ENCODE data around the gene PSMD10.

PSMD10 gene

GRCh38 chrX:108071578-108071977 is 19.8 kb downstream of the PSMD10 start:
- DNase-seq, result no peak

DNA sequence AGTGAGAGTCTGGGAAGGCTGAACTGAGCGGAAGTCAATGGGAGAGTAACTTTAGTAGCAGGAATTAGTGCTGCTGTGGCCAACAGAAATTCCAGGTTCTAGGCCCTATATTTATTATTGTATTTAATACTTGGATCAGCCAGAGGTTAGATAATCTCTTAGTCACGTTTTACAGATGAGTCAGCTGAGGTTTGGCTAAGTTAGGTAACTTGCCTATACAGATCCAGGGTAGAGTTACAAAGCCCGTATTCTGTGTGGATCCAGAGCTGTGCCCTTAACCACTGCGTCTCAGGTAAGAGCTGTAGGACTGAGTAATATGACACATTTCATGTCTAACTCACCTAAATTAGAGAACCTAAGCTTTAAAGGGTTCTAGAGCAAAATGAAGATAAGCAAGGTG is 20.5 kb downstream of the PSMD10 start:
- DNase-seq, result no peak

DNA sequence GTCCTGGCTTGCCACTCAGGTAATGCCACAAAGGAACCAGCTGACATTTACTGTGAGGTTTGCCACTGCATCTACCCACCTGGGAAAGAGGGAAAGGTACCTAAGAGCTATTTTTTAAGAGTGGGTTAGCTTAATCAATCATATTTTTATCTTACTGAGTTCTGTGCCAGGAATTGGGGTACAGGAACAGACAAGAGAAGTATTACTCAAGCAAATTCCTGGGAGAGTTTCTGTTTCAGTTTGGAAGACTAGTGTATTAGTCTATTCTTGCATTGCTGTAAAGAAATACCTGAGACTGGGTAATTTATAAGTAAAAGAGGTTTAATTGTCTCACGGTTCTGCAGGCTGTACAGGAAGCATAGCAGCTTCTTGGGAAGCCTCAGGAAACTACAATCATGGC is 23.2 kb downstream of the PSMD10 start:
- DNase-seq, result no peak

- no peak for DNase-seq
Observed at GRCh38 chrX:108064613-108065012, 26.7 kb downstream of the PSMD10 start.

DNA sequence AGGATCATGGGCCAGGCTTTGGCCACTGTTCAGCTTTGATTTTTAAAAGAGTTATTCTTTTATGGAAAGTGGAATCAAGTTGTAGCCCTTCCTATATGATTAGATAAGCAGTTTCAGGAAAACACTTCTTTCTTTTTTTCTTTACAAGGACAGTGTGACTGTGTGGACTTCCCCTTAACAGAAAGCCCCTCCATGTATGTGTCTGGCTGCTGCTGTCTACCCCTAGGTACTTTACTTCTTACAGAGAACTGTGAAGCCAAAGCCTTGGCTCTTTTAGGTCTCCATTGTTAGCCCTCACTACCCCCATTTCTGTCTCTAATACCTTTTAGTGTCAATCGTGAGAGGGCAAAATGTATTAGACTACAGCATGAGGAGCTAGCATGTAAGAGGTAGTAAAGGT is 27.3 kb downstream of the PSMD10 start:
- DNase-seq, result no peak

GRCh38 chrX:108059801-108060200 is 31.5 kb downstream of the PSMD10 start:
- DNase-seq, result no peak

DNA sequence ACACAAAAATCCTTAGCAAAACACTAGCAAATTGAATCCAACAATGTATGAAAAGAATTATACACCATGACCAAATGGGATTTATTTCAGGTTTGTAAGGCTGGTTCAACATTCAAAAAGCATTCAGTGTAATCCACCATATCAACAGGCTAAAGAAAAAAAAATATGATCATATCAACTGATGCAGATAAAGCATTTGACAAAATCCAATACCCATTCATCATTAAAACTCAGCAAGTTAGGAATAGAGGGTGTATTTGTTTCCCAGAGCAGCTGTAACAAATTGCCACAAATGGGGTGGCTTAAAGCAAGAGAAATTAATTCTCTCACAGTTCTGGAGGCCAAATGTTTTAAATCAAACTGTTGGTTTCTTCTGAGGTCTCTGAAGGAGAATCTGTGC is 35.8 kb downstream of the PSMD10 start:
- no peak for DNase-seq

- DNase-seq, result no peak
Observed at GRCh38 chrX:108053218-108053617, 38.1 kb downstream of the PSMD10 start.

- no peak for DNase-seq
Observed at GRCh38 chrX:108049649-108050048, 41.7 kb downstream of the PSMD10 start.

- no peak for DNase-seq
Observed at GRCh38 chrX:108044554-108045256, 46.6 kb downstream of the PSMD10 start, which contains the start of gene VSIG1. TSS of gene VSIG1 (plus strand) at chrX:108045065. CDS start at chrX:108045131, 66 bp downstream.

GRCh38 chrX:108036298-108036973 is 54.9 kb downstream of the PSMD10 start:
- no peak for DNase-seq

- DNase-seq, result no peak
Observed at GRCh38 chrX:108034725-108035124, 56.6 kb downstream of the PSMD10 start.
